Suprapubic skin (tissue), 4 donors: ENCODE data around the gene MUL1.

Source experiments
- CTCF ChIP-seq, 2 donors: fragments of 200-600 bp in 1 of 2; fragments of 450-650 bp in 1 of 2; sonication (generic) in 1 of 2; IDR thresholded peaks; one replicate each; pipeline ENCODE4 v1.5.1; 2016 to 2019; ENCODE audit warnings: antibody characterized with exemption in 2 of 2, mild to moderate bottlenecking in 1 of 2, moderate library complexity in 1 of 2
- EP300 ChIP-seq: sonication (generic); formaldehyde crosslinking; IDR thresholded peaks from one replicate; pipeline ENCODE4 v1.6.1; 2017; ENCODE audit warnings: antibody characterized with exemption
- POLR2A ChIP-seq, 2 donors: fragments of 450-650 bp; IDR thresholded peaks; one replicate each; pipeline ENCODE4 v1.6.1; 2017; ENCODE audit warnings: antibody characterized with exemption in 2 of 2, mild to moderate bottlenecking in 2 of 2, moderate library complexity in 2 of 2
- POLR2AphosphoS5 ChIP-seq, 3 donors: sonication (generic); formaldehyde crosslinking; IDR thresholded peaks; one replicate each; pipeline ENCODE4 v1.6.1; 2017; ENCODE audit warnings: antibody characterized with exemption in 3 of 3

- TF ChIP-seq POLR2AphosphoS5 (IDR thresholded peaks at IDR 0.05) (no peak), CTCF (IDR thresholded peaks at IDR 0.05) (no peak), POLR2A (IDR thresholded peaks at IDR 0.05) (no peak), EP300 (no peak)
Observed at GRCh38 chr1:20492751-20493150, 15.2 kb downstream of the MUL1 start.
